IMR-90 (cell line): ENCODE data around the gene CCSER2. TPM values are rescaled to one million over a fixed set of nuclear protein-coding genes. Genes with fewer than 3 reads are reported as not detected.
"Not testable (repeated sequence)": the region's sequence is repeated elsewhere in the genome, so short reads cannot be mapped to it uniquely, and the experiment has no call there.

Experiments used
- ATAC-seq: fragments of 200-7000 bp; cut with Tn5 transposase; 2 replicates; pipeline ENCODE4 v1.9.1; 2020; ENCODE audit warnings: low read depth, mild to moderate bottlenecking, moderate library complexity
- BruUV-seq: library from RNA; stranded (reverse); fragments of 400-500 nt; replicated peaks from 2 replicates; lab custom pipeline; 2021; lab: Mats Ljungman, UMichigan
- CTCF ChIA-PET: fragments of 300-600 bp; formaldehyde crosslinking; extraction: SDS; loops from one replicate; lab custom pipeline; 2021; ENCODE audit warnings: antibody characterized with exemption; lab: Yijun Ruan, JAX
- POLR2A ChIA-PET: fragments of 300-600 bp; sonication (Branson Sonifier 250); formaldehyde crosslinking; loops from one replicate; lab custom pipeline; 2022; ENCODE audit warnings: antibody characterized with exemption; ENCODE audit not compliant: unreplicated experiment; lab: Charles Lee
- DNase-seq: peaks from one replicate; pipeline ENCODE4 v3.0.0; 2013
- H2AFZ ChIP-seq: replicated peaks from 2 replicates; pipeline ENCODE3; 2013; ENCODE audit warnings: low read length, mild to moderate bottlenecking; ENCODE audit not compliant: poor library complexity
- H2AK5ac ChIP-seq: 2 replicates; pipeline ENCODE4 v1.6.1; 2013; ENCODE audit warnings: low read depth, low read length, inconsistent platforms
- H2AK9ac ChIP-seq: replicated peaks from 2 replicates; pipeline ENCODE3; 2013; ENCODE audit warnings: mild to moderate bottlenecking, low read depth, low read length, moderate library complexity; ENCODE audit not compliant: poor library complexity
- H2BK120ac ChIP-seq: 2 replicates; pipeline ENCODE4 v1.6.1; 2013; ENCODE audit warnings: low read depth, low read length, inconsistent platforms
- H2BK15ac ChIP-seq: 3 replicates; pipeline ENCODE4 v1.6.1; 2013; ENCODE audit warnings: low read depth, low read length, inconsistent platforms
- H2BK20ac ChIP-seq: 2 replicates; pipeline ENCODE4 v1.6.1; 2013; ENCODE audit warnings: low read depth, mild to moderate bottlenecking, inconsistent platforms, low read length, moderate library complexity
- H2BK5ac ChIP-seq: 2 replicates; pipeline ENCODE4 v1.6.1; 2013; ENCODE audit warnings: mild to moderate bottlenecking, low read depth, low read length, inconsistent platforms; ENCODE audit not compliant: poor library complexity, severe bottlenecking
- H3K14ac ChIP-seq: replicated peaks from 2 replicates; pipeline ENCODE4 v1.6.1; 2013; ENCODE audit warnings: low read depth, low read length, inconsistent platforms
- H3K18ac ChIP-seq: 2 replicates; pipeline ENCODE4 v1.6.1; 2013; ENCODE audit warnings: low read depth, low read length, control low read depth
- H3K23ac ChIP-seq: 2 replicates; pipeline ENCODE4 v1.6.1; 2013; ENCODE audit warnings: low read depth, low read length, inconsistent platforms
- H3K27ac ChIP-seq: 2 replicates; pipeline ENCODE4 v1.5.1; 2013; ENCODE audit warnings: mild to moderate bottlenecking, control low read depth, low read length; ENCODE audit not compliant: insufficient read depth
- H3K27me3 ChIP-seq: 2 replicates; pipeline ENCODE4 v1.6.1; 2013; ENCODE audit warnings: low read length; ENCODE audit not compliant: control insufficient read depth, insufficient read depth
- H3K36me3 ChIP-seq: 2 replicates; pipeline ENCODE4 v1.6.1; 2013; ENCODE audit warnings: low read length, mixed read lengths; ENCODE audit not compliant: control insufficient read depth, insufficient read depth
- H3K4ac ChIP-seq: 2 replicates; pipeline ENCODE4 v1.6.1; 2013; ENCODE audit warnings: low read depth, low read length, inconsistent platforms
- H3K4me1 ChIP-seq: 2 replicates; pipeline ENCODE4 v1.6.1; 2013; ENCODE audit warnings: low read length, mixed read lengths; ENCODE audit not compliant: control insufficient read depth, insufficient read depth
- H3K4me2 ChIP-seq: 2 replicates; pipeline ENCODE4 v1.6.1; 2013; ENCODE audit warnings: low read depth, mild to moderate bottlenecking, control low read depth, low read length, moderate library complexity
- H3K4me3 ChIP-seq: 2 replicates; pipeline ENCODE4 v1.5.1; 2013; ENCODE audit warnings: low read depth, mild to moderate bottlenecking, control low read depth, low read length, moderate library complexity; ENCODE audit not compliant: insufficient read depth
- H3K56ac ChIP-seq: 2 replicates; pipeline ENCODE4 v1.6.1; 2013; ENCODE audit warnings: low read length, inconsistent platforms; ENCODE audit not compliant: insufficient read depth; ENCODE audit errors: extremely low read depth
- H3K79me1 ChIP-seq, 2 experiments: 2 replicates each; pipeline ENCODE4 v1.6.1; 2013; ENCODE audit warnings: low read length in 2 of 2, inconsistent platforms in 1 of 2, low read depth in 1 of 2
- H3K9ac ChIP-seq: 2 replicates; pipeline ENCODE4 v1.6.1; 2013; ENCODE audit warnings: low read depth, low read length, control low read depth
- H3K9me1 ChIP-seq: 2 replicates; pipeline ENCODE4 v1.6.1; 2013; ENCODE audit warnings: low read length, inconsistent platforms; ENCODE audit not compliant: insufficient read depth
- H3K9me3 ChIP-seq: 2 replicates; pipeline ENCODE4 v1.6.1; 2013; ENCODE audit warnings: low read length; ENCODE audit not compliant: control insufficient read depth, insufficient read depth
- H4K20me1 ChIP-seq: 2 replicates; pipeline ENCODE4 v1.6.1; 2013; ENCODE audit warnings: low read length, inconsistent platforms; ENCODE audit not compliant: insufficient read depth
- H4K5ac ChIP-seq: 2 replicates; pipeline ENCODE4 v1.6.1; 2013; ENCODE audit warnings: mild to moderate bottlenecking, low read depth, low read length, control low read depth
- H4K8ac ChIP-seq, 2 experiments: 2 replicates each; pipeline ENCODE4 v1.6.1; 2013; ENCODE audit warnings: low read depth in 2 of 2, low read length in 2 of 2, control low read depth in 1 of 2, inconsistent platforms in 1 of 2
- H4K91ac ChIP-seq: 2 replicates; pipeline ENCODE4 v1.6.1; 2013; ENCODE audit warnings: low read depth, low read length, inconsistent platforms; ENCODE audit not compliant: insufficient read depth
- BHLHE40 ChIP-seq: fragments of 150-350 bp; IDR thresholded peaks from 2 replicates; pipeline ENCODE4 v1.6.1; 2016; ENCODE audit warnings: mild to moderate bottlenecking, low read depth, low read length
- CHD1 ChIP-seq: IDR thresholded peaks from 2 replicates; pipeline ENCODE4 v1.6.1; 2012; ENCODE audit warnings: low read depth, low read length, improper control_type of control experiment
- MAFK ChIP-seq: IDR thresholded peaks from 2 replicates; pipeline ENCODE4 v1.6.1; 2012; ENCODE audit warnings: low read depth, low read length, improper control_type of control experiment
- MXI1 ChIP-seq: IDR thresholded peaks from 2 replicates; pipeline ENCODE4 v1.6.1; 2012; ENCODE audit warnings: low read depth, mild to moderate bottlenecking, low read length, moderate library complexity, borderline replicate concordance
- RCOR1 ChIP-seq: IDR thresholded peaks from 2 replicates; pipeline ENCODE4 v1.6.1; 2012; ENCODE audit warnings: mild to moderate bottlenecking, low read length, improper control_type of control experiment; ENCODE audit not compliant: insufficient replicate concordance
- RFX5 ChIP-seq: IDR thresholded peaks from 2 replicates; pipeline ENCODE4 v1.8.0; 2012; ENCODE audit warnings: low read depth, mild to moderate bottlenecking, low read length, moderate library complexity
- USF2 ChIP-seq: fragments of 150-350 bp; IDR thresholded peaks from 2 replicates; pipeline ENCODE4 v1.6.1; 2017; ENCODE audit warnings: mild to moderate bottlenecking, antibody characterized with exemption, low read length, low read depth
- WGBS, 2 experiments: methylation state at CpG; one replicate each; pipeline versions ENCODE4 v1.1.5 to v1.1.7; 2013; ENCODE audit warnings: missing lambda C conversion rate in 2 of 2; ENCODE audit not compliant: insufficient read length in 1 of 2; ENCODE audit errors: extremely low coverage in 2 of 2; 5-methylcytosine and 5-hydroxymethylcytosine counted together
- dilution Hi-C: fragments of 300-500 bp; cut with HindIII; formaldehyde crosslinking; loops from one replicate; pipeline ENCODE4 v1.14.3; 2018; ENCODE audit warnings: low sequenced_read_pairs; ENCODE audit not compliant: unreplicated experiment
- in situ Hi-C: fragments of 300-500 bp; cut with MboI; formaldehyde crosslinking; loops from 3 replicates; pipeline ENCODE4 v1.14.3; 2019; ENCODE audit warnings: low sequenced_read_pairs, inconsistent platforms, mixed read lengths
- intact Hi-C: fragments of 100-400 bp; cut with micrococcal nuclease; formaldehyde crosslinking; loops from 2 replicates; pipeline ENCODE4 v1.10.0; 2022
- polyA plus RNA-seq, 3 experiments: library from polyadenylated mRNA; depleted of rRNA; stranded (reverse); fragments of >200 nt; gene quantifications; 2 replicates each; pipeline ENCODE4 v1.2.3, GENCODE V29; 2012; ENCODE audit warnings: low replicate concordance in 1 of 3
- total RNA-seq: library from RNA; depleted of rRNA; stranded (reverse); fragments of >200 nt; gene quantifications from 2 replicates; pipeline ENCODE4 v1.2.3, GENCODE V29; 2012

CCSER2 gene
- total and polyA plus RNA-seq, 2 of the 4 experiments (the other 2 are of a cell fraction): 20.4 to 31.7 TPM

- Histone ChIP-seq H2BK15ac (no peak overlapping the region), H2BK120ac (no peak overlapping the region), H3K4ac (no peak overlapping the region), H3K9me1 (no peaks in the 10 kb centered on the region), H2BK20ac (no peak overlapping the region), H3K4me3 (no peak overlapping the region), H3K23ac (no peak overlapping the region), H3K4me2 (no peak overlapping the region), H3K14ac (no peak overlapping the region), H3K18ac (no peak overlapping the region), H3K27me3 (no peaks in the 10 kb centered on the region), H3K36me3 (no peaks in the 10 kb centered on the region), H4K8ac (no peak overlapping the region), H4K5ac (no peak overlapping the region), H2AK9ac (no peak overlapping the region), H2AFZ (no peak overlapping the region), H3K79me1 (no peaks in the 10 kb centered on the region), H3K27ac (no peak overlapping the region), H3K9ac (no peak overlapping the region), H3K56ac (no peak overlapping the region), H4K91ac (no peak overlapping the region), H3K9me3 (no peaks in the 10 kb centered on the region), H2AK5ac (no peak overlapping the region), H3K4me1 (no peaks in the 10 kb centered on the region), H2BK5ac (no peak overlapping the region), H4K20me1 (no peaks in the 10 kb centered on the region)
- TF ChIP-seq CHD1 (no peak), RCOR1 (no peak), USF2 (no peak), MXI1 (no peak), BHLHE40 (no peak), MAFK (no peak), RFX5 (no peak)
- in situ Hi-C loops: no loop called here
- ChIA-PET CTCF (no interaction called here), POLR2A (no interaction called here)
- BruUV-seq: no TSS peak
- DNase-seq (no peak), ATAC-seq (no peak)
- intact Hi-C loops: no loop called here
- dilution Hi-C loops: no loop called here
Observed at GRCh38 chr10:84321902-84322301, 6.5 kb upstream of the CCSER2 start.

GRCh38 chr10:84323566-84323965, 4.8 kb upstream of the CCSER2 start:
- H2BK15ac ChIP-seq, H3K23ac ChIP-seq, H4K5ac ChIP-seq, H2BK5ac ChIP-seq, H3K36me3 ChIP-seq, H2AK5ac ChIP-seq, ATAC-seq, H3K27ac ChIP-seq, CTCF ChIA-PET, H3K4me1 ChIP-seq, H3K9me1 ChIP-seq, H2AFZ ChIP-seq, BruUV-seq, in situ Hi-C loops, H4K8ac ChIP-seq, H3K4ac ChIP-seq, dilution Hi-C loops, H3K9ac ChIP-seq, H3K14ac ChIP-seq, intact Hi-C loops, H3K56ac ChIP-seq, H3K79me1 ChIP-seq, H3K4me3 ChIP-seq, H3K9me3 ChIP-seq, POLR2A ChIA-PET, H3K27me3 ChIP-seq, H3K4me2 ChIP-seq, DNase-seq, H2AK9ac ChIP-seq, H4K20me1 ChIP-seq, H3K18ac ChIP-seq, H4K91ac ChIP-seq, H2BK120ac ChIP-seq, H2BK20ac ChIP-seq: not testable (repeated sequence)
- WGBS, 2 experiments: no CpG with 5 or more reads among the region's 1 CpG
